ENCODE measurements around the gene KDM5C. TPM values are rescaled to one million over a fixed set of nuclear protein-coding genes. Genes with fewer than 3 reads are reported as not detected.

Gene KDM5C
- total RNA-seq, 3 donors from 2014 or later = 63.5 to 136 (median 123) TPM

DNA sequence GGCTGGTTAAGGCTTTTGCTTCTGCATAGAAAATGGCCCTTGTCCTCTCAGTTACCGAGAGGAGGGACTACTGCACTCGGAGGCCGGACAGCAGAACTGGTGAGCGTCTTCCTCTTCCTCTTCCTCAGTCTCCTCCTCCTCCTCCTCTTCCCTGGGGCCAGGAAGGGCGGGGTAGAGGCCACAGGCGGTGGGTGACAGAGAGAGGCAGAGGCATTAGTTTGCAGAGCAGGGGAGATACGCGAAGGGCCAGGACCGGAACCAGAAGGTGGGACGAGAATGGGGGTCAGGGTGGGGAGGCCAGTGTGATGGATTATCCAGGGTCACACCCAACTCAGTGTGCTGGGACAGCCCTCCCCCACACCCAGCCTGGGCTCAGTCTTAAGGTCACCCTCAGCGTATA is 41.9 kb upstream of the KDM5C start:
- TF ChIP-seq POLR2A (IDR thresholded peaks at IDR 0.05) (no peak), POLR2AphosphoS5 (IDR thresholded peaks at IDR 0.05) (no peak)
- TF ChIP-seq, protein P1, sequence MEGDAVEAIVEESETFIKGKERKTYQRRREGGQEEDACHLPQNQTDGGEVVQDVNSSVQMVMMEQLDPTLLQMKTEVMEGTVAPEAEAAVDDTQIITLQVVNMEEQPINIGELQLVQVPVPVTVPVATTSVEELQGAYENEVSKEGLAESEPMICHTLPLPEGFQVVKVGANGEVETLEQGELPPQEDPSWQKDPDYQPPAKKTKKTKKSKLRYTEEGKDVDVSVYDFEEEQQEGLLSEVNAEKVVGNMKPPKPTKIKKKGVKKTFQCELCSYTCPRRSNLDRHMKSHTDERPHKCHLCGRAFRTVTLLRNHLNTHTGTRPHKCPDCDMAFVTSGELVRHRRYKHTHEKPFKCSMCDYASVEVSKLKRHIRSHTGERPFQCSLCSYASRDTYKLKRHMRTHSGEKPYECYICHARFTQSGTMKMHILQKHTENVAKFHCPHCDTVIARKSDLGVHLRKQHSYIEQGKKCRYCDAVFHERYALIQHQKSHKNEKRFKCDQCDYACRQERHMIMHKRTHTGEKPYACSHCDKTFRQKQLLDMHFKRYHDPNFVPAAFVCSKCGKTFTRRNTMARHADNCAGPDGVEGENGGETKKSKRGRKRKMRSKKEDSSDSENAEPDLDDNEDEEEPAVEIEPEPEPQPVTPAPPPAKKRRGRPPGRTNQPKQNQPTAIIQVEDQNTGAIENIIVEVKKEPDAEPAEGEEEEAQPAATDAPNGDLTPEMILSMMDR (IDR thresholded peaks at IDR 0.05) = no peak
- DNase-seq (ENCODE audit: low spot score in 2 of 2) = no peak
- no peaks in the 10 kb centered on the region for H3K4me1 ChIP-seq

DNA sequence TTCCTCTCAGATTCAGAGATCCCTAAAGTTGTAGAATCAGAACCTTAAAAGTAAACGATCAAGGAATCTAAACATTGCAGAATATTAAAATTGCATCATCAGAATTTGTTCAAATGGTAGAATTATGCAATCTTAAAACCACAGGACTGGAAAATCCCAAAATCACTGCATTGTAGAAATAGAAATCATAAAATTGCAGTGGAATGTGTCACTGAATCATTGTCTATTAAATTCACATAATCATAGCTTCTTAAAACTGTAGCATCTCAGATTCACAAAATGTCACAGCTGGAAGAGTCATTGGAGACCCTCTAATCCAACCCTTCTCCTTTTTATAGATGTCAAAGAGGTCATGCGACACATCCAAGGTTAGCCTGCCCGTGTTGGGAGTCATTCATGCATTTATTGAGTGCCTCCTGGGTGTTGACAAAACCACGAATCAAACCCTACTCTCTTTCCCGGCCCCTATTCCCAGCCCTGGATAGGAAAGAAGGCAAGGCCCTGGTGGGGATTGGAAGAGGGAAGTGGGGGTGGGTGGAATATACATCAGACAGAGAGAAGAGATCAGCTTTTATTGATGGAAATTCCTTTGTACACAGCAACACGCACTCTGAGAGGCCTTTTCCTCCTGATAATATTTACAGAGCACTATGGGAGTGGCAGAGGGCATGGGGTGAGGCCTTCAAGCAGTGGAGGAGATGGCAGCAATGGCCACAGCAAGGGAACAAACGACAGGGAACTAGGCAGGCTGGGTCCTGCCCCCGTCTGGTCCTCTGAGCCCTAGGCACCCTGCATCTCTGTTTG is 41.0 kb upstream of the KDM5C start:
- H3K4me1 ChIP-seq = no peaks in the 10 kb centered on the region
- H3K36me3 ChIP-seq = no peaks in the 10 kb centered on the region
- DNase-seq (ENCODE audit: low spot score in 2 of 2) = no peak
- intact Hi-C loops (cut with DNase I; ENCODE audit: low total_unique reads) = no loop called here
- peak overlapping the region; percentile 10 to 58 for H3K27ac ChIP-seq
- no peak overlapping the region for H3K4me3 ChIP-seq
- peaks cover 0 to 76% of the 10 kb centered on the region in 2 donors for H3K27me3 ChIP-seq
- no peaks in the 10 kb centered on the region for H3K9me3 ChIP-seq
- no peak for TF ChIP-seq POLR2A (IDR thresholded peaks at IDR 0.05)

More for the DNA sequence above, 41.9 kb upstream of the KDM5C start:
- Histone ChIP-seq H3K36me3 (no peaks in the 10 kb centered on the region), H3K27me3 (peaks cover 0 to 67% of the 10 kb centered on the region in 2 donors), H3K4me3 (no peak overlapping the region), H3K27ac (peak overlapping the region in 1 of 2 donors; percentile 32), H3K9me3 (no peaks in the 10 kb centered on the region)
- intact Hi-C loops (cut with DNase I; ENCODE audit: low total_unique reads) = loop anchor here (1.0 kb wide), 1 partner anchor 28 kb away; no protein-coding TSS in a partner anchor

DNA sequence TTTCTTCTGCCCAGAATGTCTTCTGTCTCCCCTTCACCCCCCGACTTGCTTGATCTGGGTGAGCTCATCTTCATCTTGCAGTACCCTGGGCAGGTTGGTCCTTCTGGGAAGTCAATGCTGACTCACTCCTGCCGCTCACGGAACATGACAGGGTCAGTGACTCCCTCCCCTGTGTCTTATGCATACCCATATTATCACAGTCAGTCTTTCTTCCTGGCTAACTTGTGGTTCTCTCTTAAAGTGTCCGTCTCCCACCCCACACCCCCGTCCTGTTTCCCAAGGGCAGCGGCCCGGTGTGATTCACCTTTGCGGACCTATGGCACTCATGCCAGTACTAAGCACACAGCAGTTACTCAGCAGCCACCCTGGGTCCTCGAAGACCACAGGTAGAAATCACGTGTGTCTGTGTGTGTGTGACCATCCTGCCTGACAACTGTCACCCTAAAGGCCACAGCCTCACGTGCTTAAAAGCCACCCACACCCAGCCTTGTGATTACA is 38.6 kb upstream of the KDM5C start:
- H3K36me3 ChIP-seq = no peaks in the 10 kb centered on the region
- intact Hi-C loops (cut with DNase I; ENCODE audit: low total_unique reads) = no loop called here

DNA sequence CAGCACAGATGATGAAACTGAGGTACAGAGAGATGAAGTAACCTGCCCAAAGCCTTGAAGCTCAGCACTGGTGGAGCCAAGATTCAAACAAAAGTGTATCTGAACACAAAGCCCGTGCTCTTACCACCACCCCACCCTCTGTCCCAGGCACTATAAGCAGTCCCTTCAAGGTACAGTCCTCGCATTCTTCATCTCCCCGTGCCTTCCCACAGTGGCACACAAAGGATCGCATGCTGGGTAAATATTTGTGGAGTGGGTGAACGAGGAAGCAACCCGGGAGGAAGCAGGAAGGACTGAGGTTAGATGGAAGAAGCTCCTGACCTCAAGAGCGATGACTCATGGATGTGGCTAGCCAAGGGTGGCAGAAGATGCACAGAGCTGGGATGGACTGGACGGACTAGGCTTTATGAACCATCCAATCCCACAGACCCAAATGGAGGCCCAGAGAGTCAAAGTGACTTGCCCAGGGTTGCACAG is 37.9 kb upstream of the KDM5C start:
- peak in 1 of 2 donors; percentile 18 for DNase-seq (ENCODE audit: low spot score in 2 of 2)
- TF ChIP-seq, protein P1 (IDR thresholded peaks at IDR 0.05) = no peak
- TF ChIP-seq POLR2A (IDR thresholded peaks at IDR 0.05) (no peak), POLR2AphosphoS5 (IDR thresholded peaks at IDR 0.05) (no peak)
- Histone ChIP-seq H3K4me1 (no peaks in the 10 kb centered on the region), H3K27ac (no peak overlapping the region), H3K4me3 (no peak overlapping the region), H3K36me3 (no peaks in the 10 kb centered on the region), H3K27me3 (peaks cover 0 to 77% of the 10 kb centered on the region in 2 donors), H3K9me3 (no peaks in the 10 kb centered on the region)
- intact Hi-C loops (cut with DNase I; ENCODE audit: low total_unique reads) = no loop called here

More for the DNA sequence above, 38.6 kb upstream of the KDM5C start:
- H3K27me3 ChIP-seq = peaks cover 0 to 79% of the 10 kb centered on the region in 2 donors
- DNase-seq (ENCODE audit: low spot score in 2 of 2) = no peak
- no peaks in the 10 kb centered on the region for H3K4me1 ChIP-seq
- no peak overlapping the region for H3K27ac ChIP-seq
- H3K9me3 ChIP-seq = no peaks in the 10 kb centered on the region
- H3K4me3 ChIP-seq = no peak overlapping the region
- TF ChIP-seq, protein P1 (IDR thresholded peaks at IDR 0.05) = no peak
- TF ChIP-seq POLR2AphosphoS5 (IDR thresholded peaks at IDR 0.05) = no peak
- no peak for TF ChIP-seq POLR2A (IDR thresholded peaks at IDR 0.05)

DNA sequence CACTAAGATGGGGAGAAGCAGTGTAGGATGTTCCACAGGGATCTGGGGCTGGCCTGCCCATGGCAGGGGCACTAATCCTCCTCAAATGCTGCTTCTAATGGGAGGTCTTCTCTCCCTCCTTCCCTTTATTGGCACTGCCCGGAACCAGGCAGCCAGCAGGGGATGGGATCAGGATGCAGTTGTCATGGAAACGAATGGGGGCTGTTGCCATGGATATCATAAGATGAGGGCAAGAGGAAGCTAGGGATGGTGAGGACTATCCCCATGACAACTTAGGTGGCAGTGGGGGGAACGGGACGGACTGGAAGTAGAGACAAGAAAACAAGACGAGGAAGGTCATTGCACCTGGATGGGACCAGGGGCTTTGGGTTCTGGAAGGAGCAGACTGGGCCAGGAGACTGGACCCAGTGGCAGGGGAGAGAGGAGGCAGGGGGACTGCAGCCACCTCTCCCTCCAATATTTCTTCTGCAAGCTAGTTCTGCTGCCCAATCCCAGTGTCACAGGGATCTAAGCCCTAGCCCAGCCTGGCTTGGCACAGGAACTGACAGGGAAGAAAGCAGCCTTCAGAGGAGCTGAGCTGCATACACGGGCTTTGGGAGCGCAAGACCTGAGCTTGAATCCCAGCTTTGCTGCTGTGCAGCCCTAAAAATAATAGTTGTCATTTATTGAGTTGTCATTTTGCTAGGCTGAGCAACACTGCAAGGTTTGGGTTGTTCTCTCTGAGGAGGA is 37.3 kb upstream of the KDM5C start:
- peaks cover 0 to 77% of the 10 kb centered on the region in 2 donors for H3K27me3 ChIP-seq
- TF ChIP-seq, protein P1 (IDR thresholded peaks at IDR 0.05) = no peak
- TF ChIP-seq POLR2AphosphoS5 (IDR thresholded peaks at IDR 0.05) = no peak
- H3K4me1 ChIP-seq = no peaks in the 10 kb centered on the region
- no peak overlapping the region for H3K27ac ChIP-seq
- DNase-seq (ENCODE audit: low spot score in 2 of 2) = no peak
- no peaks in the 10 kb centered on the region for H3K36me3 ChIP-seq
- intact Hi-C loops (cut with DNase I; ENCODE audit: low total_unique reads) = no loop called here
- H3K4me3 ChIP-seq = no peak overlapping the region
- H3K9me3 ChIP-seq = no peaks in the 10 kb centered on the region

Measured in breast epithelium (tissue), 4 donors.